Vagina (tissue), 2 donors: ENCODE results near the gene TMEM170A.

Experiments used
- POLR2A ChIP-seq, 2 donors: fragments of 450-650 bp; IDR thresholded peaks; one replicate each; pipeline ENCODE4 v1.6.1; 2017; ENCODE audit warnings: antibody characterized with exemption in 2 of 2, mild to moderate bottlenecking in 2 of 2, moderate library complexity in 2 of 2
- POLR2AphosphoS5 ChIP-seq, 2 donors: sonication (generic); formaldehyde crosslinking; IDR thresholded peaks; one replicate each; pipeline ENCODE4 v1.9.0; 2017; ENCODE audit warnings: antibody characterized with exemption in 2 of 2, mild to moderate bottlenecking in 2 of 2, low read depth in 1 of 2; ENCODE audit not compliant: insufficient read depth in 1 of 2
- TF ChIP-seq, protein P1 (sequence below), 3 experiments: fragments of 450-650 bp in 2 of 3; fragments of 200-600 bp in 1 of 3; sonication (generic) in 1 of 3; IDR thresholded peaks; one replicate each; pipeline ENCODE4 v1.5.1; 2017 to 2019; ENCODE audit warnings: antibody characterized with exemption in 3 of 3, mild to moderate bottlenecking in 2 of 3, moderate library complexity in 2 of 3

DNA sequence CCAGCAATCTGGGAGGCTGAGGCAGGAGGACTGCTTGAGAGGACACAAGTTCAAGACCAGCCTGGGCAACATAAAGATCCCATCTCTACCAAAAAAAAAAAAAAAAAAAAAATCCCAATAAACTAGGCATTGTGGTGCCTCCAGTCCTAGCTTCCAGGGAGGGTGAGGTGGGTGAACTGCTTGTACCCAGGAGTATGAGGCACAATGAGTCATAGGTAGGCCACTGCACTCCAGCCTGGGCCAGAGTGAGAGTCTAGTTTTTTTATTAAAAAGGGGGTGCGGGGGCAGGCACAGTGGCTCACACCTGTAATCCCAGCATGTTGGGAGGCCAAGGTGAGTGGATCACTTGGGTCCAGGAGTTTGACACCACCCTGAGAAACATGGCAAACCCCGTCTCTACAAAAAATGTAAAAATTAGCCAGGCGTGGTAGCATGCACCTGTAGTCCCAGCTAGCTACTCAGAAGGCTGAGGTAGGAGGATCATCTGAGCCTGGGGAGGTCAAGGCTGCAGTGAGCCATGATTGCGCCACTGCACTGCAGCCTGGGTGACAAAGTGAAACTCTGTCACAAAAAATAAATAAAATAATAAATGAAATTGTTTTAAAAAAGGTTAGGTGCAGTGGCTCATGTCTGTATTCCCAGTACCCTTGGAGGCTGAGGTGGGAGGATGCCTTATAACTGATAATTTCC lies 38.6 kb upstream of the TMEM170A start:
- TF ChIP-seq, protein P1, sequence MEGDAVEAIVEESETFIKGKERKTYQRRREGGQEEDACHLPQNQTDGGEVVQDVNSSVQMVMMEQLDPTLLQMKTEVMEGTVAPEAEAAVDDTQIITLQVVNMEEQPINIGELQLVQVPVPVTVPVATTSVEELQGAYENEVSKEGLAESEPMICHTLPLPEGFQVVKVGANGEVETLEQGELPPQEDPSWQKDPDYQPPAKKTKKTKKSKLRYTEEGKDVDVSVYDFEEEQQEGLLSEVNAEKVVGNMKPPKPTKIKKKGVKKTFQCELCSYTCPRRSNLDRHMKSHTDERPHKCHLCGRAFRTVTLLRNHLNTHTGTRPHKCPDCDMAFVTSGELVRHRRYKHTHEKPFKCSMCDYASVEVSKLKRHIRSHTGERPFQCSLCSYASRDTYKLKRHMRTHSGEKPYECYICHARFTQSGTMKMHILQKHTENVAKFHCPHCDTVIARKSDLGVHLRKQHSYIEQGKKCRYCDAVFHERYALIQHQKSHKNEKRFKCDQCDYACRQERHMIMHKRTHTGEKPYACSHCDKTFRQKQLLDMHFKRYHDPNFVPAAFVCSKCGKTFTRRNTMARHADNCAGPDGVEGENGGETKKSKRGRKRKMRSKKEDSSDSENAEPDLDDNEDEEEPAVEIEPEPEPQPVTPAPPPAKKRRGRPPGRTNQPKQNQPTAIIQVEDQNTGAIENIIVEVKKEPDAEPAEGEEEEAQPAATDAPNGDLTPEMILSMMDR (IDR thresholded peaks at IDR 0.05): no peak
- TF ChIP-seq POLR2AphosphoS5 (IDR thresholded peaks at IDR 0.05; ENCODE audit: insufficient read depth in 1 of 2, low read depth in 1 of 2) (no peak), POLR2A (IDR thresholded peaks at IDR 0.05) (no peak)
